K562 (cell line): ENCODE results near the gene PTPRG. TPM values are rescaled to one million over a fixed set of nuclear protein-coding genes. Genes with fewer than 3 reads are reported as not detected.

ENCODE experiments used
- ATAC-seq: fragments of 200-7000 bp; cut with Tn5 transposase; 3 replicates; pipeline ENCODE4 v1.9.1; 2020; ENCODE audit warnings: moderate library complexity
- BruUV-seq: library from RNA; stranded (reverse); fragments of 400-500 nt; replicated peaks from 2 replicates; lab custom pipeline; 2021; lab: Mats Ljungman, UMichigan
- CTCF ChIA-PET: fragments of 300-600 bp; formaldehyde crosslinking; extraction: SDS; loops from one replicate; lab custom pipeline; 2021; ENCODE audit warnings: low intra/inter-chr PET ratio; lab: Yijun Ruan, JAX
- POLR2A ChIA-PET: fragments of 300-600, 350-650 bp; sonication (Branson Sonifier 250); formaldehyde crosslinking; extraction: SDS; loops from one replicate; lab custom pipeline; 2021; ENCODE audit warnings: antibody characterized with exemption, inconsistent platforms; lab: Yijun Ruan, JAX
- DNase-seq, 4 experiments: peaks; one replicate each; pipeline versions ENCODE4 v3.0.0 to v3.0.0-alpha.2; 2011 to 2018; ENCODE audit warnings: low spot score in 3 of 4, mixed read lengths in 3 of 4; ENCODE audit errors: extremely low read depth in 1 of 4
- FAIRE-seq: peaks from 2 replicates; lab custom pipeline; 2011; peaks lifted over from hg19 to GRCh38; lab: Jason Lieb, UNC
- H2AFZ ChIP-seq: 2 replicates; pipeline ENCODE4 v1.6.0; 2011; ENCODE audit warnings: low read depth, low read length, control low read depth, inconsistent platforms
- H3K27ac ChIP-seq: fragments of 200-600 bp; 3 replicates; pipeline ENCODE4 v1.8.0; 2011; ENCODE audit warnings: low read depth, mild to moderate bottlenecking, control low read depth, inconsistent platforms, low read length, moderate library complexity, mixed read lengths; ENCODE audit errors: extremely low read depth
- H3K27me3 ChIP-seq, 2 experiments: fragments of 300-600 bp in 1 of 2; 2 replicates in 1 of 2; 3 replicates in 1 of 2; pipeline versions ENCODE4 v1.6.0 to v1.8.0; 2011; ENCODE audit warnings: inconsistent platforms in 2 of 2, low read length in 2 of 2, mild to moderate bottlenecking in 1 of 2, mixed read lengths in 1 of 2, moderate library complexity in 1 of 2; ENCODE audit not compliant: control insufficient read depth in 2 of 2, insufficient read depth in 2 of 2
- H3K36me3 ChIP-seq: fragments of 300-600 bp; 3 replicates; pipeline ENCODE4 v1.8.0; 2011; ENCODE audit warnings: mild to moderate bottlenecking, low read length, inconsistent platforms; ENCODE audit not compliant: control insufficient read depth, insufficient read depth
- H3K4me1 ChIP-seq, 2 experiments: fragments of 200-600 bp in 1 of 2; replicated peaks in 1 of 2; 2 replicates in 1 of 2; 3 replicates in 1 of 2; pipeline versions ENCODE4 v1.5.1 to v1.8.0; 2011; ENCODE audit warnings: inconsistent platforms in 2 of 2, low read length in 2 of 2, mild to moderate bottlenecking in 1 of 2, mixed read lengths in 1 of 2, moderate library complexity in 1 of 2; ENCODE audit not compliant: control insufficient read depth in 2 of 2, insufficient read depth in 2 of 2
- H3K4me2 ChIP-seq: 2 replicates; pipeline ENCODE4 v1.6.1; 2011; ENCODE audit warnings: low read length, control low read depth, inconsistent platforms, mixed read lengths; ENCODE audit not compliant: insufficient read depth
- H3K4me3 ChIP-seq: fragments of 200-600 bp; sonication (generic), shearing (Covaris generic); 2 replicates; pipeline ENCODE4 v1.5.1; 2016; ENCODE audit warnings: control low read depth, inconsistent platforms
- H3K79me2 ChIP-seq: fragments of 200-600 bp; 3 replicates; pipeline ENCODE4 v1.8.0; 2011; ENCODE audit warnings: low read length, inconsistent platforms; ENCODE audit not compliant: control insufficient read depth, insufficient read depth
- H3K9ac ChIP-seq, 2 experiments: 2 replicates each; pipeline versions ENCODE4 v1.6.0 to v1.6.1; 2011; ENCODE audit warnings: low read depth in 2 of 2, low read length in 2 of 2, control low read depth in 1 of 2, inconsistent platforms in 1 of 2, mild to moderate bottlenecking in 1 of 2, mixed read lengths in 1 of 2; ENCODE audit not compliant: insufficient read depth in 1 of 2
- H3K9me1 ChIP-seq: one replicate; pipeline ENCODE4 v1.6.0; 2011; ENCODE audit warnings: inconsistent platforms, mild to moderate bottlenecking, low read length, moderate library complexity; ENCODE audit not compliant: control insufficient read depth, insufficient read depth
- H3K9me3 ChIP-seq: replicated peaks from 2 replicates; pipeline ENCODE4 v1.5.1; 2011; ENCODE audit warnings: low read depth, low read length, inconsistent platforms; ENCODE audit not compliant: control insufficient read depth, insufficient read depth
- H4K20me1 ChIP-seq: replicated peaks from 2 replicates; pipeline ENCODE4 v1.6.1; 2011; ENCODE audit warnings: low read length, inconsistent platforms, mixed read lengths; ENCODE audit not compliant: control insufficient read depth, insufficient read depth
- BHLHE40 ChIP-seq: IDR thresholded peaks from 2 replicates; pipeline ENCODE4 v1.6.1; 2011; ENCODE audit warnings: low read length, improper control_type of control experiment
- CBX1 ChIP-seq: sonication (generic); IDR thresholded peaks from 2 replicates; pipeline ENCODE4 v1.6.1; 2016; ENCODE audit warnings: antibody characterized with exemption, low read depth, mild to moderate bottlenecking
- CSDE1 ChIP-seq, 2 experiments: fragments of 450-650 bp; IDR thresholded peaks; 2 replicates each; pipeline ENCODE4 v1.6.1; 2016; ENCODE audit warnings: mild to moderate bottlenecking in 1 of 2
- CTBP1 ChIP-seq: fragments of 450-650 bp; IDR thresholded peaks from 2 replicates; pipeline ENCODE4 v1.6.1; 2016; ENCODE audit warnings: borderline replicate concordance
- HNRNPL ChIP-seq: fragments of 200-400 bp; formaldehyde crosslinking; IDR thresholded peaks from 2 replicates; pipeline ENCODE4 v1.6.1; 2017; ENCODE audit warnings: low read depth, mild to moderate bottlenecking, low read length
- HSF4 ChIP-seq: fragments of 250-450 bp; sonication (Bioruptor Pico); IDR thresholded peaks from 2 replicates; pipeline ENCODE4 v2.1.2; 2022; ENCODE audit warnings: mild to moderate bottlenecking, moderate library complexity, borderline replicate concordance
- KDM4B ChIP-seq, 2 experiments: fragments of 450-650 bp in 1 of 2; sonication (generic) in 1 of 2; IDR thresholded peaks; 2 replicates each; pipeline ENCODE4 v1.6.1; 2016 to 2017; ENCODE audit warnings: borderline replicate concordance in 2 of 2, antibody characterized with exemption in 1 of 2, low read depth in 1 of 2, mild to moderate bottlenecking in 1 of 2
- MCM5 ChIP-seq: fragments of 450-650 bp; IDR thresholded peaks from 2 replicates; pipeline ENCODE4 v1.6.1; 2016; ENCODE audit warnings: low read depth
- MYNN ChIP-seq, 2 experiments: sonication (generic); formaldehyde crosslinking in 1 of 2; IDR thresholded peaks; 2 replicates each; pipeline versions ENCODE4 v1.5.0 to v1.6.1; 2016 to 2020; ENCODE audit warnings: antibody characterized with exemption in 1 of 2, missing genetic modification reagents in 1 of 2
- RBM17 ChIP-seq: fragments of 200-400 bp; formaldehyde crosslinking; IDR thresholded peaks from 2 replicates; pipeline ENCODE4 v1.6.1; 2017; ENCODE audit warnings: low read depth, mild to moderate bottlenecking, low read length, borderline replicate concordance
- SNIP1 ChIP-seq: fragments of 450-650 bp; IDR thresholded peaks from 2 replicates; pipeline ENCODE4 v1.7.1; 2017; ENCODE audit warnings: low read depth, mild to moderate bottlenecking
- SNRNP70 ChIP-seq: fragments of 200-400 bp; formaldehyde crosslinking; optimal IDR thresholded peaks from 2 replicates; pipeline ENCODE3; 2017; ENCODE audit warnings: low read depth, low read length
- THRAP3 ChIP-seq: fragments of 450-650 bp; IDR thresholded peaks from 2 replicates; pipeline ENCODE4 v1.6.1; 2016; ENCODE audit warnings: mild to moderate bottlenecking, inconsistent platforms, borderline replicate concordance
- U2AF1 ChIP-seq: fragments of 200-400 bp; formaldehyde crosslinking; optimal IDR thresholded peaks from 2 replicates; pipeline ENCODE3; 2017; ENCODE audit warnings: mild to moderate bottlenecking, low read depth, low read length, moderate library complexity
- U2AF2 ChIP-seq: fragments of 200-400 bp; formaldehyde crosslinking; optimal IDR thresholded peaks from 2 replicates; pipeline ENCODE3; 2017; ENCODE audit warnings: low read depth, mild to moderate bottlenecking, low read length
- YBX1 ChIP-seq: fragments of 450-650 bp; IDR thresholded peaks from 2 replicates; pipeline ENCODE4 v1.7.1; 2016; ENCODE audit warnings: mild to moderate bottlenecking
- ZNF76 ChIP-seq: fragments of 250-450 bp; sonication (Bioruptor Pico); IDR thresholded peaks from 2 replicates; pipeline ENCODE4 v1.4.0; 2020; ENCODE audit warnings: mild to moderate bottlenecking, moderate library complexity, borderline replicate concordance
- WGBS: fragments of 100-300 bp; shearing (Covaris generic); methylation state at CpG from one replicate; pipeline ENCODE4 v1.1.6; 2016; ENCODE audit warnings: low coverage, mixed read lengths; ENCODE audit not compliant: insufficient coverage; ENCODE audit errors: missing lambda C conversion rate; 5-methylcytosine and 5-hydroxymethylcytosine counted together
- in situ Hi-C: fragments of 300-500 bp; cut with MboI; formaldehyde crosslinking; loops from 4 replicates; pipeline ENCODE4 v1.15.0; 2018; ENCODE audit warnings: inconsistent platforms, mixed read lengths
- intact Hi-C: fragments of 100-400 bp; cut with micrococcal nuclease; formaldehyde crosslinking; loops from 2 replicates; pipeline ENCODE4 v1.14.2; 2022
- polyA plus RNA-seq, 8 experiments: library from polyadenylated mRNA; depleted of rRNA in 4 of 8; stranded (reverse) in 5 of 8; unstranded in 3 of 8; fragments of >200 nt; fragmentation: Nextera tagmentation in 2 of 8; fragmentation: Illumina TruSeq in 1 of 8; extraction: Ambion mirVana in 2 of 8; extraction: Trizol in 1 of 8; gene quantifications; 2 replicates each; pipeline versions ENCODE4 v1.2.1 to v1.2.3, GENCODE V29; 2011 to 2014; ENCODE audit warnings: inconsistent platforms in 1 of 8, missing spikeins in 1 of 8
- total RNA-seq, 7 experiments: library from RNA; depleted of rRNA in 6 of 7; stranded (reverse); fragments of >200 nt in 6 of 7; fragmentation: Illumina TruSeq in 2 of 7; extraction: Trizol in 2 of 7; gene quantifications; 2 replicates each; pipeline versions ENCODE4 v1.2.1 to v1.2.3, GENCODE V29; 2011 to 2021; ENCODE audit warnings: low replicate concordance in 1 of 7
- TF ChIP-seq, protein P1 (sequence below): fragments of 450-650 bp; IDR thresholded peaks from 2 replicates; pipeline ENCODE4 v1.6.1; 2018; ENCODE audit warnings: mild to moderate bottlenecking, low read depth; ENCODE audit not compliant: partially characterized antibody
- TF ChIP-seq, protein P2 (sequence below): sonication (generic); IDR thresholded peaks from 2 replicates; pipeline ENCODE4 v1.6.1; 2016

PTPRG gene
- total and polyA plus RNA-seq, 9 of the 15 experiments (the other 6 are each of a cell fraction or from before 2014, with no cell fraction given) = 0.16 TPM; not detected in 8

- TF ChIP-seq, protein P1, sequence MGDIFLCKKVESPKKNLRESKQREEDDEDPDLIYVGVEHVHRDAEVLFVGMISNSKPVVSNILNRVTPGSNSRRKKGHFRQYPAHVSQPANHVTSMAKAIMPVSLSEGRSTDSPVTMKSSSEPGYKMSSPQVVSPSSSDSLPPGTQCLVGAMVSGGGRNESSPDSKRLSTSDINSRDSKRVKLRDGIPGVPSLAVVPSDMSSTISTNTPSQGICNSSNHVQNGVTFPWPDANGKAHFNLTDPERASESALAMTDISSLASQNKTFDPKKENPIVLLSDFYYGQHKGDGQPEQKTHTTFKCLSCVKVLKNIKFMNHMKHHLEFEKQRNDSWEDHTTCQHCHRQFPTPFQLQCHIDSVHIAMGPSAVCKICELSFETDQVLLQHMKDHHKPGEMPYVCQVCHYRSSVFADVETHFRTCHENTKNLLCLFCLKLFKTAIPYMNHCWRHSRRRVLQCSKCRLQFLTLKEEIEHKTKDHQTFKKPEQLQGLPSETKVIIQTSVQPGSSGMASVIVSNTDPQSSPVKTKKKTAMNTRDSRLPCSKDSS = no peak
Measured at GRCh38 chr3:61948699-61949305, 387.4 kb downstream of the PTPRG start (continued).

- H3K9me1 ChIP-seq = no peaks in the 10 kb centered on the region
- H3K36me3 ChIP-seq = no peaks in the 10 kb centered on the region
- ATAC-seq (no peak), FAIRE-seq (no peak), DNase-seq (no peak)
- no TSS peak for BruUV-seq
- H3K27me3 ChIP-seq = no peaks in the 10 kb centered on the region
- POLR2A ChIA-PET = no interaction called here
- no peak overlapping the region for H3K9ac ChIP-seq
- no peaks in the 10 kb centered on the region for H3K79me2 ChIP-seq
- TF ChIP-seq HNRNPL (no peak), HSF4 (CRISPR knock-in tag) (no peak), CBX1 (no peak), RBM17 (no peak), KDM4B (IDR thresholded peaks at IDR 0.05; ENCODE audit: borderline replicate concordance in 2 of 2, low read depth in 1 of 2) (no peak), CTBP1 (no peak), SNRNP70 (no peak), U2AF1 (no peak), MCM5 (no peak), U2AF2 (no peak), SNIP1 (no peak), THRAP3 (no peak), YBX1 (no peak), MYNN (IDR thresholded peaks at IDR 0.05) (no peak), MYNN (CRISPR knock-in tag; IDR thresholded peaks at IDR 0.05) (no peak), ZNF76 (CRISPR knock-in tag) (no peak), CSDE1 (IDR thresholded peaks at IDR 0.05) (no peak), BHLHE40 (no peak)
- TF ChIP-seq, protein P2, sequence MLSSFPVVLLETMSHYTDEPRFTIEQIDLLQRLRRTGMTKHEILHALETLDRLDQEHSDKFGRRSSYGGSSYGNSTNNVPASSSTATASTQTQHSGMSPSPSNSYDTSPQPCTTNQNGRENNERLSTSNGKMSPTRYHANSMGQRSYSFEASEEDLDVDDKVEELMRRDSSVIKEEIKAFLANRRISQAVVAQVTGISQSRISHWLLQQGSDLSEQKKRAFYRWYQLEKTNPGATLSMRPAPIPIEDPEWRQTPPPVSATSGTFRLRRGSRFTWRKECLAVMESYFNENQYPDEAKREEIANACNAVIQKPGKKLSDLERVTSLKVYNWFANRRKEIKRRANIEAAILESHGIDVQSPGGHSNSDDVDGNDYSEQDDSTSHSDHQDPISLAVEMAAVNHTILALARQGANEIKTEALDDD = no peak
- H3K4me3 ChIP-seq = no peak overlapping the region
- no peak overlapping the region for H2AFZ ChIP-seq
- intact Hi-C loops (no loop called here), in situ Hi-C loops (no loop called here)
- 0% methylated on average over 2 of the region's 2 CpGs for WGBS
- H4K20me1 ChIP-seq = no peaks in the 10 kb centered on the region
- H3K27ac ChIP-seq = no peak overlapping the region
- H3K4me1 ChIP-seq = no peaks in the 10 kb centered on the region
- H3K4me2 ChIP-seq = no peak overlapping the region
- no peaks in the 10 kb centered on the region for H3K9me3 ChIP-seq
- CTCF ChIA-PET = no interaction called here
Measured at GRCh38 chr3:61954097-61954540, 392.7 kb downstream of the PTPRG start.
